GM12873 (cell line): ENCODE measurements around the gene TEX261.
A peak's percentile ranks its signal among the peaks of the same experiment; 100 is the strongest.

Experiments
- TF ChIP-seq, protein P1 (sequence below): IDR thresholded peaks from 2 replicates; pipeline ENCODE4 v1.5.1; 2012; ENCODE audit warnings: low read depth, mild to moderate bottlenecking, moderate library complexity, low read length, control low read depth; ENCODE audit not compliant: insufficient read depth; ENCODE audit errors: missing control alignments

TEX261 gene

DNA sequence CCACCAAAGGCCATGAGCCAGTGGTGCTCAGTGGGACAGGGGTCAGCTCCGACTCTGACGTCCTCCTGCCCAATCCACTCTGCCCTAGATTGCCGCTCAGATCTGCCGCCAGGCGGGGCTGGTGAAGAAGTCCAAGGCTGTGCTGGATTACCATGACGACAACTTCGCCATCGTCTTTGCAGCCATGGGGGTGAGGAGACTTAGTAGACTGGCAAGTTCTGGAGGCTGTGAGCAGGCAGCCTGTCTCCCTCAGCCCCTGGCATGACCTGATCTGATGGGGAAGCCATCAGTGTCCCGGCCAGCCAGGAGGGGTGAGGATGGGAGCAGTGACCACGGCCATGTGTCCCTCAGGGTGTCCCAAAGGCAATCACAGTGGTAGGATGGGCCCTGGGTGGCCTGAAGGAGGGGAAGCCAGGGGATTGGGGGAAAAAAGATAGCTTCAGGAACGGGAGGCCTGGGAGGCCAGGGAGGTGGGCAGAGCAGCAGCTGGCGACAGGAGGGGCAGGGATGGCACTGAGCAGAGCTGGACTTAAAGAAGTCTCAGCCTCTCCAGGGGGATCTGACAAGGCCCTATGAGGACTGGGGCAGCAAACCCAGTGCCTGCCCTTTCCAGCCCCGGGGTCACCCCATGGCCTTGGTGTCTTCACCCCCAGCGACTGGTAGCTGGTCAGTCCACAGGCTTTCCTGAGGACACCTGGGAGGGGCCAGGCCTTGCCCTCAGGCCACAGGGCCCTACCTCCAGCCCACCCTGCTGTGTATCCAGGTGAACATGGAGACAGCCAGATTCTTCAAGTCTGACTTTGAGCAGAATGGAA is 33.6 kb downstream of the TEX261 start:
- TF ChIP-seq, protein P1, sequence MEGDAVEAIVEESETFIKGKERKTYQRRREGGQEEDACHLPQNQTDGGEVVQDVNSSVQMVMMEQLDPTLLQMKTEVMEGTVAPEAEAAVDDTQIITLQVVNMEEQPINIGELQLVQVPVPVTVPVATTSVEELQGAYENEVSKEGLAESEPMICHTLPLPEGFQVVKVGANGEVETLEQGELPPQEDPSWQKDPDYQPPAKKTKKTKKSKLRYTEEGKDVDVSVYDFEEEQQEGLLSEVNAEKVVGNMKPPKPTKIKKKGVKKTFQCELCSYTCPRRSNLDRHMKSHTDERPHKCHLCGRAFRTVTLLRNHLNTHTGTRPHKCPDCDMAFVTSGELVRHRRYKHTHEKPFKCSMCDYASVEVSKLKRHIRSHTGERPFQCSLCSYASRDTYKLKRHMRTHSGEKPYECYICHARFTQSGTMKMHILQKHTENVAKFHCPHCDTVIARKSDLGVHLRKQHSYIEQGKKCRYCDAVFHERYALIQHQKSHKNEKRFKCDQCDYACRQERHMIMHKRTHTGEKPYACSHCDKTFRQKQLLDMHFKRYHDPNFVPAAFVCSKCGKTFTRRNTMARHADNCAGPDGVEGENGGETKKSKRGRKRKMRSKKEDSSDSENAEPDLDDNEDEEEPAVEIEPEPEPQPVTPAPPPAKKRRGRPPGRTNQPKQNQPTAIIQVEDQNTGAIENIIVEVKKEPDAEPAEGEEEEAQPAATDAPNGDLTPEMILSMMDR: no peak

DNA sequence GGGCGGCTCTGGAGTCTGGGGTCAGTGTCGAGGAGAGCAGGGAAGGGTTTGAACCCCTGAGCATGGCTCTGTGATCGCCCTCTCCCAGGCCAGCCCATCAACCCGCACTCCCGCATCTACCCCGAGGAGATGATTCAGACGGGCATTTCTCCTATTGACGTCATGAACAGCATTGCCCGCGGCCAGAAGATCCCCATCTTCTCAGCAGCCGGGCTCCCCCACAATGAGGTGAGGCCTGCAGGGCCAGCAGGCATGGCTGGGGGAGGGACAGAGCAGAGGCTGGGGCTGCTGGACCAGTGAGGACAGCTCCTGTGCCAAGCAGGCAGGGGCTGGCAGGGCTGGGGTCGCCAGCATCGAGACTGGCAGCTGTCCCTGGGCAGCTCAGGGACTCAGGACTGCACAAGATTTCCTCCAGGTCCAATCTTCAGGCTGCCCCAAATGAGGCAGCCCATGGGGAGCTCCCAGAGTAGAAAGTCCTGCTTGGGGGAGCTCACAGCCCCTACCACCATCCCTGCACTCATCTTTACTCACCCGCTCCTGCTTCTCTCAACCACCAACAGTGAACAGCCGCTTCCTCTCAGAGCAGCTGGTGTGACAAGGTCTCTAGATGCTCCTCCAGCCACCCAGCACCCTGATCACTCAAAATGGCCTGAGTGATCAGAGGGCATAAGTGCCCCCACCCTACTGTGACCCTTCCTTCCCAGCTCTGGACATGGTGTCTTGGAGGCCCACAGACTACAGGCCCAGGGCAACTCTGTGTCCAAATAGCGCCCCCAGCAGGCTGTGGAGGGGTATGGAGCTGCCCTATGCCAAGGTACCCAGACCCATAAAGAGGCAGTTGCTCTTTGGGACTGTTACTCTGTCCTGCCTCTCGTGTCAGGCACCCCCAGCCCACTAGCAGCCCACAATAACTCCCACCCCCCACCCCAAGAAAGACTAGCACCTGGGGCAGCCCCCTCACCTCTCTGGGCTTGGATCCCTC is 34.5 kb downstream of the TEX261 start:
- TF ChIP-seq, protein P1: peak; percentile 48

DNA sequence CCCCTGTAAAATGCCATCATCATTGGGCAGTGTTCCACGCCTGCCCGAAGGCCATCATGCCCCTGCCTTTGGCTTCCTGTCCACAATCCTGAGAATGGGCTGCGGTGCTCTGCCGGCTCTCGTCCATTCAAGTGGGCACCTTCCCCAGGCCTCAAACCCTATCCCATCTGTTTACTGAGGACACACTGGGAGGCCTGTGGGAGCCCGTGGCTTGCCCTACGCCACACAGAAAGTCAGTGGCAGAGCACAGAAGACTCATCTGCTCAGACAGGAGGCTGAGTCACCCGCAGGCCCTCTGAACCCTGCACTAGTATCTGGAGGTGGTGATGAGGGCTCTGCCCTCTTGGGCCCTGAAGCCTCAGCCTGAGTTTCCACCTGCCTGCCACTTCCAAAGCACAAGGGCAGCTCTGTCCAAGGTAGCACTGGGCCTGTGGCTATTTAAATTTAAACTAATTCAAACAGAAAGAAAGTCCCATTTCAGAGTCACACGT is 35.4 kb downstream of the TEX261 start:
- TF ChIP-seq, protein P1: no peak

DNA sequence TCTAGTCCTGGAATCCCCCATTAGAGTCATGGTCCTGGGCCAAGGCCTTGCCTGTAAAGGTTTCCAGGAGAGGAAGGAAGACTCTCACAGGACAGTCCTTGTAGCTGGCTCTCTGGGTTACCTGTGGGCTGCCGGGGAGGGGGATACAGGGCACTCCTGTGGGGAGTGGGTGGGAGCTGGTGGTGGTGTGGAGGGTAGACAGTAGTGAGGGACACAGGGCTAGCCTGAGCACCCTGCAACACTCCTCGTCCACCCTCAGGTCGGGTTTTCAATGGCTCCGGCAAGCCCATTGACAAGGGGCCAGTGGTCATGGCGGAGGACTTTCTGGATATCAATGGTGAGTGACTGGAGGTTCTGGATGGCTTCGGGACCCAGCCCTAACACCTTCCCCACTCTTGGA is 35.9 kb downstream of the TEX261 start:
- TF ChIP-seq, protein P1: no peak

DNA sequence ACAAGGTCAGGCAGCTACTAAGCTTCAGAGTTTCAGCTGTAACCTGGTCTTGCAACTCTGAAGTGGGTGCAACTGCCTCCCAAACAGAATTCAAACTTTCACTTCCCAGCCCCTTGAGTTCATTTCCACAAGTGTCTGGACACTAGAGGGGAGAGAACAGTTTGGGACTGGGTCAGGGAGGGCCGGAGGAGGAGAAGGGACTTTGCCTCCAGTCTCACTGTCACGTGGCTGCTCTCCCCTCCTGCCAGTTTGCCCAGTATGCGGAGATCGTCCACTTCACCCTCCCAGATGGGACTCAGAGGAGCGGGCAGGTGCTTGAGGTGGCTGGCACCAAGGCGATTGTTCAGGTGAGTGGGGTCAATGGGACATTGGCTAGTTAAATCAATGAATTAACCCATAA is 36.9 kb downstream of the TEX261 start:
- TF ChIP-seq, protein P1: no peak

DNA sequence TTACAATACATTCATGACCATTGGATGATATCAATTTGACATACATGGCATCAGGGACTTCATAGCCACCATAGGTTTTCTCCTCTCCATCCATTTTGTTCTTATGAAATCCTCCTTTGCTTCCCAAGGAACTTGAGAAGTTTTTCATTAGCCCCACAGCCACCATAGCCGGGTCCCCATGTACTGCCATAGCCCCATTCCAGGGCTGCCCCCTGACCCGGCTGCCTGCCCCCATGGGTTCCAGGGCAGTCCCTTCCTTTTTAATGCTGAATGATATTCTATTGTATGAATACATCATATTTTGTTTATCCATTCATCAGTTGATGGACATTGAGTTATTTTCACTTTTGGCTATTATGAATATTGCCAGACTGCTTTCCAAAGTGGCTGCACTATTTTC is 38.5 kb downstream of the TEX261 start:
- TF ChIP-seq, protein P1: no peak

DNA sequence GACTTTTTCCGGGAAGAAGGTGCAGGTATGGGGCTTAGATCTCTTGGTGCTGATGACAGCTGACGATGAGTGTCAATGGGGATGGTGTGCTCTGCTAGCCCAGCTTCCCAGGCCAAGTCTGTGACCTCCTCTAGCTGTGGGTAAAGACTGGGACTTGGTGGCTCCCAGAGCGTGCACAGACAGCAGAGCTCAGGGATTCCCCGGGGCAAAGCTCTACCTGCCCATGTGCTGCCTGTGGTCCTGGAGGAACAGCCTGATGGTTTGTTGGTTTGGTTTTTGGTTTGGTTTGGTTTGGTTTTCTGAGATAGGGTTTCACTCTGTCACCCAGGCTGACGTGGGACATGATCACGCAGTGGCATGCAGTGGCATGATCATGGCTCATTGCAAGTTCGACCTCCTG is 39.8 kb downstream of the TEX261 start:
- TF ChIP-seq, protein P1: no peak
